HG03025 (cell line): Measurements from ENCODE around the gene SIK2.

Experiments used
- ATAC-seq: cut with Tn5 transposase; IDR thresholded peaks from one replicate; pipeline ENCODE4 v1.9.1; 2021; ENCODE audit warnings: mild to moderate bottlenecking, moderate library complexity; ENCODE audit not compliant: unreplicated experiment, low FRiP score

The SIK2 gene

GRCh38 chr11:111581341-111581740, 20.9 kb upstream of the SIK2 start:
- no peak for ATAC-seq

- no peak for ATAC-seq
Observed at GRCh38 chr11:111582163-111582562, 20.1 kb upstream of the SIK2 start.

GRCh38 chr11:111582881-111583280, 19.4 kb upstream of the SIK2 start:
- no peak for ATAC-seq

GRCh38 chr11:111585371-111585770, 16.9 kb upstream of the SIK2 start:
- ATAC-seq: no peak

GRCh38 chr11:111586388-111586831, 15.8 kb upstream of the SIK2 start:
- no peak for ATAC-seq

- ATAC-seq: no peak
Observed at GRCh38 chr11:111589114-111589513, 13.1 kb upstream of the SIK2 start.

GRCh38 chr11:111589886-111590499, 12.3 kb upstream of the SIK2 start:
- no peak for ATAC-seq

GRCh38 chr11:111591187-111591960, 10.9 kb upstream of the SIK2 start:
- no peak for ATAC-seq

- no peak for ATAC-seq
Observed at GRCh38 chr11:111592491-111592890, 9.8 kb upstream of the SIK2 start.

GRCh38 chr11:111596319-111596718, 5.9 kb upstream of the SIK2 start:
- ATAC-seq: no peak

- no peak for ATAC-seq
Observed at GRCh38 chr11:111598148-111598547, 4.1 kb upstream of the SIK2 start.

- no peak for ATAC-seq
Observed at GRCh38 chr11:111598559-111598958, 3.7 kb upstream of the SIK2 start.

GRCh38 chr11:111601636-111601978, 642 bp upstream of the SIK2 start:
- ATAC-seq: no peak

- peak; percentile 0 for ATAC-seq
Observed at GRCh38 chr11:111602865-111603610, 789 bp downstream of the SIK2 start.

- ATAC-seq: no peak
Observed at GRCh38 chr11:111603611-111604130, 1.4 kb downstream of the SIK2 start.

GRCh38 chr11:111604392-111605009, 2.3 kb downstream of the SIK2 start:
- ATAC-seq: no peak

- ATAC-seq: no peak
Observed at GRCh38 chr11:111605681-111606080, 3.4 kb downstream of the SIK2 start.

GRCh38 chr11:111606986-111607385, 4.7 kb downstream of the SIK2 start:
- no peak for ATAC-seq

GRCh38 chr11:111607751-111608150, 5.5 kb downstream of the SIK2 start:
- no peak for ATAC-seq

- ATAC-seq: no peak
Observed at GRCh38 chr11:111612224-111612623, 10.0 kb downstream of the SIK2 start.

- no peak for ATAC-seq
Observed at GRCh38 chr11:111617286-111617685, 15.0 kb downstream of the SIK2 start.
